SJCRH30 (cell line): Measurements from ENCODE around the gene GDPD5. TPM values are rescaled to one million over a fixed set of nuclear protein-coding genes. Genes with fewer than 3 reads are reported as not detected.

ENCODE experiments used
- DNase-seq, 2 experiments: peaks; one replicate each; pipeline ENCODE4 v3.0.0-alpha.2; 2015 to 2020
- H3K27ac ChIP-seq: fragments of 250-450 bp; sonication (Bioruptor Pico); 2 replicates; pipeline ENCODE4 v1.5.1; 2020; ENCODE audit warnings: mild to moderate bottlenecking, moderate library complexity
- H3K27me3 ChIP-seq: fragments of 250-450 bp; sonication (Bioruptor Pico); 2 replicates; pipeline ENCODE4 v1.5.1; 2020; ENCODE audit warnings: mild to moderate bottlenecking, moderate library complexity
- H3K36me3 ChIP-seq: fragments of 250-450 bp; sonication (Bioruptor Pico); 2 replicates; pipeline ENCODE4 v1.5.1; 2020; ENCODE audit warnings: mild to moderate bottlenecking, moderate library complexity
- H3K4me1 ChIP-seq: fragments of 250-450 bp; sonication (Bioruptor Pico); 2 replicates; pipeline ENCODE4 v1.5.1; 2020; ENCODE audit warnings: mild to moderate bottlenecking, moderate library complexity
- H3K4me3 ChIP-seq: fragments of 250-450 bp; sonication (Bioruptor Pico); 2 replicates; pipeline ENCODE4 v1.5.1; 2020; ENCODE audit warnings: mild to moderate bottlenecking, moderate library complexity
- H3K9me3 ChIP-seq: fragments of 250-450 bp; sonication (Bioruptor Pico); replicated peaks from 2 replicates; pipeline ENCODE4 v1.5.1; 2020; ENCODE audit warnings: mild to moderate bottlenecking, moderate library complexity
- total RNA-seq: library from RNA; depleted of rRNA; stranded (reverse); fragments of >200 nt; shearing (Covaris generic); gene quantifications from 2 replicates; pipeline ENCODE4 v1.2.3, GENCODE V29; 2014

Gene GDPD5
- total RNA-seq, 1 experiment from 2014 or later, result 4.0 TPM

DNA sequence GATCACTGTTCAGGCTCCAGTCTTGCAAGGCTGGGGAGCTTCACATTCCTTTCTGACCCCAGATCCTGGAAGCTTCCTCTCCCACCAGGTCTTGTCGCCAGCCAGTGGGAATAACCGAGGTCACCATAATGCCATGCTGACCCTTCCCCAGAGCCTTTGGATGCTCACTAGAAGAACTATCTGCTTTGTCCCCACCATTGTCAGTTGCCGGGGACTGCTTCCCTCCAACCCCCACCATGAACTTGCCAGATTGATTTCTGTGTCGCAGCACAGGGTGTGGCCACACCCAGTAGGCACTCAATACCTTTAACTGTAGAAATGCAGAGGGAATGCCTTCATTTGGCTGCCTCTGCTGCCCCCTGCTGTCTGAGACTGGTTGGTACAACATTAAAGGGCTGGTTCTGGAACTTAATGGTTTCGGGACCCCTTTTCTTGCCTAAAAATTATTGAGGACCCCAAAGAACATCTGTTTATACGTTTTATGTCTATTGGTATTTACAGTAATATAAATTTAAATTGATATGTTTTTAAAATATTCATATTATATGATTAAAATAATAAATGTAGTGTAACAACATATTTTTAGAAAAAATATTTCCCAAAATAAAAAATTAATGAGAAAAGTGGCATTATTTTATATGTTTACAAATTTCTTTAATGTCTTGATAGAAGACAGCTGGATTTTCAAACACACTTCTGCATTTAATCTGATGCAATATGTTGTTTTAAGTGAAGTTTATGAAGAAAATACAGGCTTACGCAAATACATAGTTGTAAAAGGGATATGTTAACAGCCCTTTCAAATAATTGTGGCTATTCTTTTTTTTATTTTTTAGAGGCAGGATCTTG is 6.7 kb upstream of the GDPD5 start:
- peak; percentile 56 to 87 for DNase-seq
- H3K4me1 ChIP-seq, result no peaks in the 10 kb centered on the region
- no peak overlapping the region for H3K27ac ChIP-seq
- H3K27me3 ChIP-seq, result no peaks in the 10 kb centered on the region; the same call in 1 of the 2 replicates
- no peak overlapping the region for H3K4me3 ChIP-seq
- H3K36me3 ChIP-seq, result no peaks in the 10 kb centered on the region
- H3K9me3 ChIP-seq, result no peaks in the 10 kb centered on the region

DNA sequence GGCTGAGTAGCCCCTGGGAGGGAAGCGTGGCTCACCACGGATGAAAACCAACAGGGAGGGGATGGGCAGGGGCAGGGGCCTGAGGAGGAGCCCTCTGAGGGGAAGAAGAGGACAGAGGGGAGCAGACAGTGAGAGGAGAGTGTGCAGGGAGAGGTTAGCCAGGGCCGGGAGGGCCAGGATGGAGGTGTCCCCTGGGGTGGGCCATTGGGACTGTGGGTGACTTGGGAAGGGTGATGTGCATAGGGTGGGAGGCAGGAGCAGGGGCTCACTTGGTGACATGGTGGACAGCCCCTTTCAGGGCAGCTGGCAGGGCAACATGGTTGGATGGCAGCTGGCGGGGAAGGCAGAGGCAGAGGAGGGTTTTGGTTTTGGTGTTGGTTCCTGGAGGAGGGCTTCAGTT is 5.6 kb upstream of the GDPD5 start:
- H3K4me1 ChIP-seq, result no peaks in the 10 kb centered on the region
- no peaks in the 10 kb centered on the region for H3K9me3 ChIP-seq
- no peak overlapping the region for H3K4me3 ChIP-seq
- no peak for DNase-seq
- H3K36me3 ChIP-seq, result no peaks in the 10 kb centered on the region
- H3K27me3 ChIP-seq, result no peaks in the 10 kb centered on the region; the same call in 1 of the 2 replicates
- H3K27ac ChIP-seq, result no peak overlapping the region

DNA sequence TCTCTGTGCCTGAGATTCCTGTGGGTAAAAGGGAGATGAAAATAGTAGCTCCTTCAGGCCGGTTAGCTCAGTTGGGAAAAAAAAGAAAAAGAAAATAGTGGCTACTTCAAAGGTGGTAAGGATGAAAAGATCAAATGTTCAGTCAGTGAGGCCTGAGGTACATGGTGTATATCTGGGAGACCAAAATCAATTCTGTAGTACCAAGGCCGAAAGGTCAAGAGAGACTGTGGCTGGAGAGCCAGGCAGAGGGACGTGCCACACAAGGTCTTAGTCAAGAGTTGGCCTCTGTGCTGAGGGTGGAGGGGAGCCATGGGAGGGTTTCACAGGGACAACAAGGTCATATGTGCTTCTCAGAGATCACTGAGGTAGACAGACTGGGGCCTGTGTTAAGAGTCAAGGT is 4.8 kb upstream of the GDPD5 start:
- H3K27me3 ChIP-seq, result no peaks in the 10 kb centered on the region; the same call in 1 of the 2 replicates
- H3K36me3 ChIP-seq, result no peaks in the 10 kb centered on the region
- no peak for DNase-seq
- H3K9me3 ChIP-seq, result no peaks in the 10 kb centered on the region
- no peaks in the 10 kb centered on the region for H3K4me1 ChIP-seq
- H3K27ac ChIP-seq, result no peak overlapping the region
- no peak overlapping the region for H3K4me3 ChIP-seq

DNA sequence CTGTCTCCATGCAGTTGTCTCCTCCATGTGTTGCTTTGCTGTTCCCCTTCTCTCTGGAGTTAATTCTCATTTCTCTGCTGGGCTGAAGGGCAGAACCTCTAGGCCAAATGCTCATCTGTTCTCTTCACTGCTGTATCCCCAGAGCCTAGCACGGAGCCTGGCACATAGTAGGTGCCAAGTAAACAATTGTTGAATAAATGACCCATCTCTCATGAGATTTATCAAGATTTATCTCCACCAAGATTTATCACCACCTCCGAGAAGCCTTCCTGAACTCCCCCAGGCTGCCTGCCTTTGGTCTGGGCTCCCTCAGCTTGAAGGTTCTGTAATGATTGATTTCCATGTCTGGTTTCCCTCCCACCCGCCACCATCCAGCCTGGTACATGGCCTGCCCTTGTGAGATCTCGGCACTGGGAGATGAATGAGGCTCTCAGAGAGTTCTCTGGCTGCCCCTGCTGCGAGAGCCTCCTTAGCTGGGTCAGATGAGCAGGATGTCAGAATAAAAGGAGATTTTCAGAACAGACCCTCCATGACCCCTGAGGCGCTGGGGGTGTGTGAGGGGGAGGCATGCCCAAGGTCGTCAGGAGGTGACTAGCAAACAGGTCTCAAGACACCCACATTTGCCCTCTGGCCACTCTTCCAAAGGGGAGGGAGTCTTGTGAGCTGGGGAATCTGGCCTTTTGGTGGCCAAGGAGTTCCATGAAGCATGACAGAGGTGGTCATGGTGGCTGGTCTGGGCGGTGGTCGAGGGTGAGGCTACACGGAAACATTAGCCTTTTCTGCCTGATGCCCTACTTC is 2.4 kb upstream of the GDPD5 start:
- no peaks in the 10 kb centered on the region for H3K9me3 ChIP-seq
- H3K36me3 ChIP-seq, result no peaks in the 10 kb centered on the region
- no peak overlapping the region for H3K4me3 ChIP-seq
- no peaks in the 10 kb centered on the region for H3K4me1 ChIP-seq
- H3K27ac ChIP-seq, result no peak overlapping the region
- DNase-seq, result no peak
- H3K27me3 ChIP-seq, result no peaks in the 10 kb centered on the region

DNA sequence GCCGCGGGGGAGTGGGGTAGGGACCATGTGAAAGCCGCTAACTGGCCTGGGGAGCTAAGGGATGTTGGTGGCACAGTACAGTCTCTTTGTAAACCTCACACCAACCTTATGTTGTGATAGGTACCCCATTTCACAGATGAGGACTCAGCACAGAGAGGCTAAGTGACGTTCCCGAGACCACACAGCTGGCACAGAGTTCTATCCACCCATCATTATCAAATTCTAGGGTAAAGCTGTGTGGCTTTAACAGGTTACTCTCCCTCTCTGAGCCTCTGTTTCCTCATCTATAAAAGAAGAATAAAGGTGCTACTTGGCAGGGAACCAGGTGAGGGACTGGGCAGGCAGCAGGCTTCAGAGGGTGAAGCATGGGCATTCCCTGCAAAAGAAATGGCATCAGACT is 1.4 kb upstream of the GDPD5 start:
- H3K36me3 ChIP-seq, result no peaks in the 10 kb centered on the region
- H3K27ac ChIP-seq, result no peak overlapping the region
- H3K4me1 ChIP-seq, result no peaks in the 10 kb centered on the region
- no peaks in the 10 kb centered on the region for H3K9me3 ChIP-seq
- no peaks in the 10 kb centered on the region for H3K27me3 ChIP-seq
- DNase-seq, result no peak
- H3K4me3 ChIP-seq, result no peak overlapping the region

DNA sequence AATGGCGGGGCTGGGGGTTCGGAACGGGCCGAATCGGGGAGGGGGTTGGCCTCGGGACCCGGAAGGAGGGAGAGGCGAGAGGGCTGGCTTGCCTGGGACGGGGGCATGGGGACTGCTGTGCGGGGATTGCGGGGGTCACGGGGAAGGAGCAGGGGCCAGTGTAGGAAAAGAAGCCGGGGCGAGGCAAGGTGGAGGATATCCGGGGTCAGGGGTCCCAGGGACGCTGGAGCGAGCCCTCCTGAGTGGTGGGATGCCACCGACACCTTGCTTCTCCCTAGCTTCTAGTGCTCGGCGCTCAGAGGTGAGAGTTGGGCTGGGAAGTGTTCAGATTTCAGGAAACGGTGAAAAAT is 426 bp upstream of the GDPD5 start:
- H3K27me3 ChIP-seq, result no peaks in the 10 kb centered on the region
- H3K4me1 ChIP-seq, result peaks cover 4% of the 10 kb centered on the region; the same call in 1 of the 2 replicates
- peak overlapping the region; percentile 57 for H3K4me3 ChIP-seq
- no peak for DNase-seq
- H3K9me3 ChIP-seq, result no peaks in the 10 kb centered on the region
- no peaks in the 10 kb centered on the region for H3K36me3 ChIP-seq
- no peak overlapping the region for H3K27ac ChIP-seq

DNA sequence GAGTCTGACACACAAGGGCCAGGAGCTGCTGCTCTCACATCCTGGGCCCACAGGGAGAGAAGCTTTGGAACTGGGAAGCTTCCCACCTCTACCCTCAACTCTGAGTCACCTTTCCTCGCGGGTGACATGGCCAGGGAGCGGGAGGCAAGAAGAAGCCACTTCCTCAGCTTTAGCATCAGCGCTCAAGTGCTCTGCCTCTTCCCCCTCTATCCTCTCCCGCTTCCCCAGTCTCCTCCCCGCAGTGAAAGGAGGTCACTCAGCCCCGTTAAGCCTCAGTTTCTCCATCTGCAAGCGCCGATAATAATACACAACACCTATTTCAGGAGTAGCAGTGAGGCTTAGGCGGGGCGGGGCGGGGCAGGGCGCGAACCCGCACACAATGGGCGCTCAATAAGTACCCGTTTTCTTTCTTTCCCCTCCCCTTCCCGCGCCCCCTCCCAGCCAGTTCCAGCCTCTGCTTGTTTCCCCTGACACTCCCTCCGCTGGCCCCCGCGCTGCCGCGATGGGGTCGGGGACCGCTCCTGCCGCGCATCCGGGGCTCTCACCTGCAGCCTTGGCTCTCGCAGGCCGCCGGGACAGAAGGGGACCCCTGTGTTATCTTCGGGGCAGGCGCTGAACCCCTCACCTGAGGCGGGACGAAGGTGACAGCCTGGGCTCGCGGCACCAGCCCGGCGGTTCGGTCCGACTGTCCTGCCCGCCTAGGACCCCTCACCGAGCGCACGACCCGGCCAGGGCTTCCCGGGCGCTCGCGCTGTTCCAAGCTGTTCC is 892 bp downstream of the GDPD5 start:
- H3K27ac ChIP-seq, result no peak overlapping the region
- no peaks in the 10 kb centered on the region for H3K27me3 ChIP-seq
- H3K36me3 ChIP-seq, result no peaks in the 10 kb centered on the region
- no peaks in the 10 kb centered on the region for H3K9me3 ChIP-seq
- H3K4me3 ChIP-seq, result peak overlapping the region; percentile 57
- no peak for DNase-seq
- peaks cover 18% of the 10 kb centered on the region for H3K4me1 ChIP-seq

DNA sequence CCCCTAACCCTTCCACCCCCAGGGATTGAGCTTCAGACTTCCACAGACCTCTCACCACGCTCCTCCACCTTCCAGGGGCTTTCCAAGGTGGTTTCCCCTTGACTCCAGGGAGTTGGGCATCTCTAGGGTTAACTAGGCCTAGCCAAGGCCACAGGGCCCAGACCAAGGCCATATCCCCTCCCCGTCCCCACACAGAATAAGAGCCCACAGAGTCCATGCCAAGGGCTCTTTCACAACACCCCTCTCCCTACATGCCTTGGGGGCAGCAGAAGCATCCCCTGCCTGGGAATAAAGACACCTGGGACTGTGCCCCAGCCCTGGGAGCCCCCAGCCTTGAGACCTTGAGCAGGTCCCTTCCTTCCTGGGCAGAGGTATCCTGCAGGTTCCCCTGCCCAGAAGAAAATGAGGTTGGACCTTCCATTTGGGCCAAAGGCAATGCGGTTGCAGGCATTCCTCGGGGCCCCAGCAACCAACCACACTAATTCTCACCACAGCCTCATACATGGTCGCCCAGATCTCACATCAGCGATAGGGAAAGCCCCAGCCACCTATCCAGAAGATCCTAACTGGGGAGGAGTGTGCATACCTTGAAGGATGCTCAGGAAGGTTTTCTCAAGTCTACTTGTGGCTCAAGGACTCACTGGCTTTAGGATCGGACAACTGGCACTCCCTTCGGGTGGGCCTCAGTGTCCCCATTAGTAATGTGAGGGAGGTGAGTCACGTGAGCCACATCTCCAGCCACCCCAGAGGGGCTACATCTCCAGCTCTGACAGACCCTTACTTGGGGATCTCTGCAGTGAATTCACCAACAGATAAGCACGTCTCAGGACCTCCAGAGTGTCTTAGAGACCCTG is 1.7 kb downstream of the GDPD5 start:
- no peak overlapping the region for H3K4me3 ChIP-seq
- H3K4me1 ChIP-seq, result peaks cover 26% of the 10 kb centered on the region
- H3K9me3 ChIP-seq, result no peaks in the 10 kb centered on the region

DNA sequence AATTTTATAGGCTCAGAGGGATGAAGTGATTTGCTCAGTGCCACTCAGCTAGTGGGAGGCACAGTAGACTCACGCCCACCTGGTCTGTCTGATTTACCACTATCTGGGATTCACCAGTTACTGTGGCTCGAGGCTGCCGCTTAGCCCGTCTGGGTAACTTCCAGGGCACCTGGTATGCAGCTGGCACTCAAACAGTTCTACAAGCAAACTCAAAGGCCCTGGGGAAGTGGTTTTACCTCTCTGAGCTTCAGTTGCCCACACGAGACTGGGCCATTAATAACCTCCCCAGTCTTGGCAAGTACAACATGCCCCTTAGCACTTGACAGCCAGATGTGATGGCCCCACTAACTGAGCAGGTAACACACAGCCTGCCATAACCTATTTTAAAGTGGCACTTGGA is 2.6 kb downstream of the GDPD5 start:
- no peak overlapping the region for H3K27ac ChIP-seq
- DNase-seq, result no peak
- no peak overlapping the region for H3K4me3 ChIP-seq
- H3K9me3 ChIP-seq, result no peaks in the 10 kb centered on the region
- no peaks in the 10 kb centered on the region for H3K36me3 ChIP-seq
- peaks cover 33% of the 10 kb centered on the region for H3K4me1 ChIP-seq
- no peaks in the 10 kb centered on the region for H3K27me3 ChIP-seq

More for the DNA sequence above, 1.7 kb downstream of the GDPD5 start:
- no peaks in the 10 kb centered on the region for H3K27me3 ChIP-seq
- no peaks in the 10 kb centered on the region for H3K36me3 ChIP-seq
- no peak for DNase-seq
- H3K27ac ChIP-seq, result no peak overlapping the region

DNA sequence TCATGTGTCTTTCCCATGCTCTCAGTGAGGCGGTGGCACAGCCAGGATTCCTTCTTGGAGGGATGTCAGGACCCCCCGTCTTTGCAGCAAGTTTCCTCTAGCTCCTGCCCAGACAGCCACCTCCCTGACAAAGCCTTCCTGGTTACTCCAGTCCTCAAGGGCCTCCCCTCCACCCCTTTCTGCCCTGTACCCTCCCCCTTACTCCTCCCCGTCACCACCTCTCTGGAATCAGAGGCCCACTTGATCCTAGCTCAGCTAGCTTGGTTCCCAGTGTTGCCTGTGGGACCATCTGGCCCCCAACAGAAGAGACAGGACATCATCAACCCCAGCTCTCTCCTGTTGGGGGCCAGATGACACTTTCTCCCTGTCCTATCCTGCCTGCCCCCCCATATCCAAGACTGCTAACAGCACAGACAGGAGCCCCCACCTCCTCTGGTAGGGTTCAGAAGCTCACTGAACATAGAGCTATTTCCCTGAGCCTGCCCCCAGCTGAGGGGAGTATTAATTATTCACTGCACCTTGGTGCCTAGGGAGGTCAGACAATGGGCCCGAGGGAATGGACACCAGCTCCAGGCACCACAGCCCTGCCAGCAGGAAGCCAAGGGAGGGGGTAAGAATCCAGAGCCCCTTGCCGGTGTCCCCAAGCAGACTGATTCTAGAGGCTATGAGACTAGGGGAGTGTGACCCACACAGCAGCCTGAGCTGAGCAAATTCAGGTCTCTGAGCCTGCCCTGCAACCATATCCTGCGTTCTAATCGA is 3.3 kb downstream of the GDPD5 start:
- no peaks in the 10 kb centered on the region for H3K27me3 ChIP-seq
- H3K36me3 ChIP-seq, result no peaks in the 10 kb centered on the region
- H3K27ac ChIP-seq, result no peak overlapping the region
- peaks cover 40% of the 10 kb centered on the region for H3K4me1 ChIP-seq
- no peak for DNase-seq
- H3K9me3 ChIP-seq, result no peaks in the 10 kb centered on the region
- H3K4me3 ChIP-seq, result no peak overlapping the region

DNA sequence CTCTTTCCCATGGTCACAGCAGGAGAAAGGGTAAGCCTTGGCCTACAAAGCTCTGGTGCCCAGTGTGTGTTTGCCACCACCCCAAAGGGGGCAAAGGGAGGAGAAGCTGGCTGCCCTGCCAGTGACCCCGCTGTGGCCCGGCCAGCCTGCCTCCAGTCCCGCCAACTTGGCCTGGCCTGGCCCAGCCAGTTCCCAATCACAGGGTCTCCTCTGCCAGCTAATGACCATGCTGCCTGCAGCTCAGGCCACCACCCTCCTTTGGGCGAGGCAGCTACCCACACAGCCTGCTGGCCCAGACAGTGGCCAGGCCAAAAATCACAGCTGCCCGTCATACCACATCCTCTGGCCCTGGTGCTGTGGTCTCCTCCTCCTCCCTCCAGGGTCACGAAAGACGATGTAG is 5.1 kb downstream of the GDPD5 start:
- Histone ChIP-seq H3K9me3 (no peaks in the 10 kb centered on the region), H3K27me3 (no peaks in the 10 kb centered on the region), H3K36me3 (no peaks in the 10 kb centered on the region), H3K27ac (no peak overlapping the region), H3K4me3 (no peak overlapping the region), H3K4me1 (peaks cover 41% of the 10 kb centered on the region)
- DNase-seq, result no peak

DNA sequence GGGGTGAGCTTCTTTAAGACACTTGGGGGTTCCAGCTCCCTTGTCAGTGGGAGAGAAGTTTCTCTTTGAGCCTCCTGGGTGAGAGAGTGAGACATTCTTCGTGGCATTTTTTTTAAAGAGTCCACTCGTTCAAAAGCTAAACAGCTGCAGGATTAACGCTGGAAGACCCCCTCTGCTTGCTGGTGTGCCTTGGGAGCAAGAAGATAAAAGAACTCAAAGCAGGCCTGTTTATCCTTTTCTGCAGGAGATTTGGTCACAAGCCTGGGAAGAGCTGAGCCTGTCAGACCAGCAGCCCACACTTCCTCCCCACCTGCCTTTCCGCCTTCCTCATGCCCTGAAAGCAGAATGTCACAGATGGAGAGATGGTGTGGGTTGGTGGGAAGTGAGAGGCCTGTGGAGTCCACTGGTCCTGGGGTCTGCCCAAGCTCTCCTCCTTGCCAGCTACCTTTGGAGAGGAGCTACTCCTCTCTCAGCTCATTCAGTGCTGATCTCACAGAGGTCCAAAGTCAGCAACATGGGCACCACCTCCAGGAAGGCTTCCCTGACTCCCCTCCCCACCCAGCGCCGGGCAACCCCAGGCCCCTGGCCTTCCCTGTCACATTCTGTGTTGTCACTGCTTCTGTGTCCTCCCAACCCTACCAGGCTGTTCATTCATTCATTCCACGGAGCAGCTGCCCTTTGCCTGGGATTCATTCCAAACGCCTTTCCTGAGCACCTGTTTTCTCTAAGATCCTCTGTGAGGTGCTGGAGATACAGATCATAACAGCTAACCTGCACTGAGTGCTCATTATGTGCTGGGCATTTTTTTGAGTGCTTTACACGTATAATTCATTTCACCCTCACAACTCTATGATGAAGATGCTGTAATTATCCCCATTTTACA is 6.7 kb downstream of the GDPD5 start:
- DNase-seq, result peak; percentile 71 to 86
- H3K27ac ChIP-seq, result peak overlapping the region; percentile 68

DNA sequence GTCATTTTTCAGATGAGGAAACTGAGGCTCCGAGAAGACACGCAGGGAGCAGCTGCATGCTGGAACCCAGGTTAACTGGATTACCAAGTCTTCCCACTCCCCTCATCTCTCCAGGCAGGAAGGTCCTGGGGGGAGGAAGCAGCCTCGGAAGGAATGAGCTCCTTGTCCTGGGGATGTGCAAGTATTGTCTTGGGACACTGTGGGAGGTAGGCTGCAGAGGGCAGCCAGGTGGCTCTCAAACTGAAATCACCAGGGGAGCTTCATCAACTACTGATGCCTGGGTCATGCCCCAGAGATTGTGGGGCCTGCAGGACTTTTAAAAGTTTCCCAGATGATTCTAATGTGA is 7.6 kb downstream of the GDPD5 start:
- no peaks in the 10 kb centered on the region for H3K36me3 ChIP-seq
- H3K27ac ChIP-seq, result peak overlapping the region; percentile 68
- H3K27me3 ChIP-seq, result no peaks in the 10 kb centered on the region
- H3K4me3 ChIP-seq, result no peak overlapping the region
- peaks cover 41% of the 10 kb centered on the region for H3K4me1 ChIP-seq
- DNase-seq, result no peak
- no peaks in the 10 kb centered on the region for H3K9me3 ChIP-seq

More for the DNA sequence above, 6.7 kb downstream of the GDPD5 start:
- no peaks in the 10 kb centered on the region for H3K36me3 ChIP-seq
- H3K4me1 ChIP-seq, result peaks cover 41% of the 10 kb centered on the region
- H3K4me3 ChIP-seq, result no peak overlapping the region
- H3K27me3 ChIP-seq, result no peaks in the 10 kb centered on the region
- H3K9me3 ChIP-seq, result no peaks in the 10 kb centered on the region
